HCT116 (cell line): ENCODE measurements around the gene PRPF19. TPM values are rescaled to one million over a fixed set of nuclear protein-coding genes. Genes with fewer than 3 reads are reported as not detected.

Experiments
- ATAC-seq: fragments of 200-7000 bp; cut with Tn5 transposase; 2 replicates; pipeline ENCODE4 v1.9.1; 2020; ENCODE audit warnings: mild to moderate bottlenecking, moderate library complexity
- BruUV-seq: library from RNA; stranded (reverse); fragments of 400-500 nt; replicated peaks from 2 replicates; lab custom pipeline; 2021; lab: Mats Ljungman, UMichigan
- CTCF ChIA-PET: fragments of 300-600 bp; sonication (Branson Sonifier 250); formaldehyde crosslinking; loops from one replicate; lab custom pipeline; 2021; ENCODE audit warnings: antibody characterized with exemption; lab: Charles Lee
- POLR2A ChIA-PET: fragments of 300-600, 350-600 bp; sonication (Branson Sonifier 250); formaldehyde crosslinking; loops from one replicate; lab custom pipeline; 2021; ENCODE audit warnings: antibody characterized with exemption; lab: Charles Lee
- RAD21 ChIA-PET, 2 experiments: fragments of 300-600 bp; sonication (Branson Sonifier 250); formaldehyde crosslinking; loops; one replicate each; lab custom pipeline; 2023; ENCODE audit warnings: low total read pairs in 2 of 2; ENCODE audit not compliant: uncharacterized antibody in 2 of 2, unreplicated experiment in 2 of 2, low non-redundant PET in 1 of 2; lab: Charles Lee
- DNase-seq: peaks from one replicate; pipeline ENCODE4 v3.0.0-alpha.2; 2010; ENCODE audit warnings: low read depth, low spot score
- H2AFZ ChIP-seq: fragments of 200-600 bp; shearing (Covaris generic), sonication (generic); 2 replicates; pipeline ENCODE4 v1.6.1; 2017; ENCODE audit warnings: low read depth, mixed run types, mixed read lengths, antibody characterized with exemption, low read length; ENCODE audit not compliant: poor library complexity, severe bottlenecking
- H3K27ac ChIP-seq: 2 replicates; pipeline ENCODE4 v1.5.1; 2012; ENCODE audit warnings: low read depth, low read length
- H3K27me3 ChIP-seq: fragments of 200-600 bp; sonication (generic); 2 replicates; pipeline ENCODE4 v1.6.1; 2016; ENCODE audit warnings: mixed run types, low read length, mixed read lengths; ENCODE audit not compliant: insufficient read depth
- H3K36me3 ChIP-seq, 2 experiments: fragments of 200-500 bp in 1 of 2; fragments of 200-600 bp in 1 of 2; sonication (Bioruptor generic) in 1 of 2; sonication (generic) in 1 of 2; 2 replicates each; pipeline versions ENCODE4 v1.5.1 to v1.6.1; 2014 to 2016; ENCODE audit warnings: low read length in 2 of 2, inconsistent platforms in 1 of 2, mixed read lengths in 1 of 2, mixed run types in 1 of 2; ENCODE audit not compliant: insufficient read depth in 2 of 2, control insufficient read depth in 1 of 2
- H3K4me1 ChIP-seq, 2 experiments: fragments of 200-600 bp in 1 of 2; sonication (generic) in 1 of 2; 2 replicates each; pipeline versions ENCODE4 v1.5.1 to v1.6.1; 2012 to 2017; ENCODE audit warnings: low read length in 2 of 2, inconsistent platforms in 1 of 2, mild to moderate bottlenecking in 1 of 2, mixed read lengths in 1 of 2, mixed run types in 1 of 2, moderate library complexity in 1 of 2; ENCODE audit not compliant: insufficient read depth in 2 of 2, control insufficient read depth in 1 of 2
- H3K4me2 ChIP-seq: fragments of 200-600 bp; sonication (generic); 2 replicates; pipeline ENCODE4 v1.6.1; 2017; ENCODE audit warnings: mixed run types, low read length, mixed read lengths
- H3K4me3 ChIP-seq, 2 experiments: fragments of 200-600 bp in 1 of 2; sonication (generic) in 1 of 2; replicated peaks in 1 of 2; 2 replicates each; pipeline ENCODE4 v1.5.1; 2011 to 2016; ENCODE audit warnings: low read length in 2 of 2, control low read depth in 1 of 2, low read depth in 1 of 2, mild to moderate bottlenecking in 1 of 2, mixed read lengths in 1 of 2, mixed run types in 1 of 2
- H3K79me2 ChIP-seq: fragments of 200-600 bp; sonication (generic); 2 replicates; pipeline ENCODE4 v1.6.1; 2017; ENCODE audit warnings: mild to moderate bottlenecking, mixed run types, low read length, moderate library complexity, mixed read lengths; ENCODE audit not compliant: insufficient read depth
- H3K9ac ChIP-seq: fragments of 200-600 bp; sonication (generic); 2 replicates; pipeline ENCODE4 v1.6.1; 2016; ENCODE audit warnings: low read length, mixed read lengths
- H3K9me2 ChIP-seq: fragments of 200-600 bp; sonication (generic), shearing (Covaris generic); 2 replicates; pipeline ENCODE4 v1.6.1; 2017; ENCODE audit warnings: mixed run types, mild to moderate bottlenecking, moderate library complexity; ENCODE audit not compliant: insufficient read depth
- H3K9me3 ChIP-seq, 2 experiments: fragments of 200-500 bp in 1 of 2; fragments of 200-600 bp in 1 of 2; sonication (Bioruptor generic) in 1 of 2; sonication (generic) in 1 of 2; 2 replicates each; pipeline ENCODE4 v1.6.1; 2014 to 2017; ENCODE audit warnings: low read length in 2 of 2, mixed read lengths in 2 of 2, inconsistent platforms in 1 of 2, low read depth in 1 of 2, mild to moderate bottlenecking in 1 of 2, mixed run types in 1 of 2, moderate library complexity in 1 of 2; ENCODE audit not compliant: control insufficient read depth in 1 of 2, insufficient read depth in 1 of 2
- H4K20me1 ChIP-seq: fragments of 200-600 bp; sonication (generic), shearing (Covaris generic); 2 replicates; pipeline ENCODE4 v1.6.1; 2017; ENCODE audit warnings: mixed run types, mild to moderate bottlenecking, moderate library complexity; ENCODE audit not compliant: insufficient read depth
- CBX3 ChIP-seq: IDR thresholded peaks from 2 replicates; pipeline ENCODE4 v1.6.1; 2012; ENCODE audit warnings: low read depth
- CEBPB ChIP-seq: IDR thresholded peaks from 2 replicates; pipeline ENCODE4 v1.6.1; 2012; ENCODE audit warnings: low read depth
- EZH2 ChIP-seq: fragments of 200-600 bp; sonication (generic); IDR thresholded peaks from 2 replicates; pipeline ENCODE4 v1.6.1; 2017; ENCODE audit warnings: antibody characterized with exemption, mixed run types
- EZH2phosphoT487 ChIP-seq: fragments of 200-600 bp; IDR thresholded peaks from 2 replicates; pipeline ENCODE4 v1.6.1; 2018; ENCODE audit warnings: antibody characterized with exemption, borderline replicate concordance
- FOSL1 ChIP-seq: IDR thresholded peaks from 2 replicates; pipeline ENCODE4 v1.6.1; 2012; ENCODE audit warnings: low read depth
- MAX ChIP-seq: IDR thresholded peaks from 2 replicates; pipeline ENCODE4 v1.6.1; 2012
- POLR2A ChIP-seq: IDR thresholded peaks from 2 replicates; pipeline ENCODE4 v1.7.0; 2011; ENCODE audit warnings: borderline replicate concordance; ENCODE audit not compliant: insufficient read depth, insufficient read length; ENCODE audit errors: extremely low read depth
- SP1 ChIP-seq: IDR thresholded peaks from 2 replicates; pipeline ENCODE4 v1.6.1; 2012; ENCODE audit warnings: low read depth
- SRF ChIP-seq: IDR thresholded peaks from 2 replicates; pipeline ENCODE4 v1.6.1; 2012; ENCODE audit warnings: low read depth
- YY1 ChIP-seq: IDR thresholded peaks from 2 replicates; pipeline ENCODE4 v1.6.1; 2011; ENCODE audit warnings: low read length, low read depth, moderate library complexity, mild to moderate bottlenecking; ENCODE audit not compliant: insufficient replicate concordance; ENCODE audit errors: extremely low read depth
- ZBTB33 ChIP-seq: IDR thresholded peaks from 2 replicates; pipeline ENCODE4 v1.6.1; 2011; ENCODE audit warnings: mild to moderate bottlenecking, low read length, moderate library complexity; ENCODE audit not compliant: insufficient replicate concordance; ENCODE audit errors: extremely low read depth
- ZFX ChIP-seq: fragments of 450-650 bp; IDR thresholded peaks from 2 replicates; pipeline ENCODE4 v1.6.1; 2017
- intact Hi-C: fragments of 100-400 bp; cut with micrococcal nuclease; formaldehyde crosslinking; loops from 2 replicates; pipeline ENCODE4 v1.10.0; 2022
- total RNA-seq: library from RNA; stranded (reverse); gene quantifications from one replicate; pipeline ENCODE4 v1.2.1, GENCODE V29; 2021; ENCODE audit not compliant: unreplicated experiment

Gene PRPF19
- total RNA-seq, 1 experiment from 2014 or later: 156 TPM

- TF ChIP-seq EZH2phosphoT487 (no peak), SRF (no peak), POLR2A (no peak), SP1 (no peak), FOSL1 (no peak), ZFX (no peak), CBX3 (no peak), YY1 (no peak), EZH2 (no peak), CEBPB (no peak)
These were observed 44.7 kb upstream of the PRPF19 start (continued) for GRCh38 chr11:60950933-60951605.

GRCh38 chr11:60950024-60950423 lies 43.6 kb upstream of the PRPF19 start:
- Histone ChIP-seq H3K27me3 (no peaks in the 10 kb centered on the region), H3K79me2 (no peaks in the 10 kb centered on the region), H3K4me1 (no peaks in the 10 kb centered on the region), H2AFZ (no peak overlapping the region), H3K9ac (no peak overlapping the region), H3K27ac (no peak overlapping the region), H3K4me3 (no peak overlapping the region), H4K20me1 (no peaks in the 10 kb centered on the region), H3K36me3 (no peaks in the 10 kb centered on the region), H3K4me2 (no peak overlapping the region), H3K9me2 (no peaks in the 10 kb centered on the region), H3K9me3 (no peaks in the 10 kb centered on the region)
- DNase-seq: no peak
- RAD21 ChIA-PET: no interaction called here
- CTCF ChIA-PET: no interaction called here
- TF ChIP-seq ZBTB33 (no peak), MAX (no peak), SRF (no peak), FOSL1 (no peak)
- intact Hi-C loops: no loop called here
- ATAC-seq: no peak
- POLR2A ChIA-PET: no interaction called here
- no TSS peak for BruUV-seq
